ENCODE measurements around the gene ANXA6.

- no peak for TF ChIP-seq EZH2 (IDR thresholded peaks at IDR 0.05; ENCODE audit: borderline replicate concordance)
- TF ChIP-seq CTCF (IDR thresholded peaks at IDR 0.05; ENCODE audit: poor library complexity): no peak
- TF ChIP-seq EZH2phosphoT487 (IDR thresholded peaks at IDR 0.05; ENCODE audit: low read depth, severe bottlenecking, unreplicated experiment): no peak
Measured at GRCh38 chr5:151094030-151094851, 63.3 kb downstream of the ANXA6 start.
